GM12874 (cell line): ENCODE measurements around the gene ANKRD7.

Experiments
- CTCF ChIP-seq: IDR thresholded peaks from 2 replicates; pipeline ENCODE4 v1.5.1; 2011; ENCODE audit warnings: low read depth, mild to moderate bottlenecking, control low read depth, low read length, moderate library complexity; ENCODE audit not compliant: insufficient read depth

Gene ANKRD7

DNA sequence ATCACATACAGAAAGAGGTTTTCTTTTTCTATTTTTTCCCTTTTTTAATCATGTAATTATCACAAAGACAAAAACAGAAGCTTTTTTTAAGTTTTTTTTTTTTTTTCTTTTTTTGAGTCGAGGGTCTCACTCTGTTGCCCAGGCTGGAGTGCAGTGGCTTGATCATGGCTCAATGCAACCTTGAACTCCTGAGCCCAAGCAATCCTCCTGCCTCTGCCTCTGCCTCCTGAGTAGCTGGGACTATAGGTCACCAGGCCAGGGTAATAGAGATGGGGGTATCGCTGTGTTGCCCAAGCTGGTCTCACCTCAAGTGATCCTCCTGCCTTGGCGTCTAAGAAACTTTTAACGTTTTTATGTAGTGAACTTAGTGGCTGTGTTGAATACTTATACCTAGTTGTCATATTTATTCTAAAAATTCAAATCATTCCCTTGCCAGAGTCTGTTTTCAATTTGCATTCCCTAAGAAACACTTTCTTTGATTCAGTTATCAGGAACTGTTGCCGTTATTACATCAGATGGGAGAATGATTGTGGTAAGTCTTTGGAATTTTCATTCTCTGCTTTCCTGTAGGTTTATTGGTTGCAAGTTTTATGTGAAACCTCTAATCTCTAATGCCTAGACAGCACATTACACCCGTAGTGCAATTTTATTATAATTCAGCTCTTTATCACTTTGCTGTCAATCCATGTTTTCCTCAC is 39.2 kb upstream of the ANKRD7 start:
- no peak for TF ChIP-seq CTCF

DNA sequence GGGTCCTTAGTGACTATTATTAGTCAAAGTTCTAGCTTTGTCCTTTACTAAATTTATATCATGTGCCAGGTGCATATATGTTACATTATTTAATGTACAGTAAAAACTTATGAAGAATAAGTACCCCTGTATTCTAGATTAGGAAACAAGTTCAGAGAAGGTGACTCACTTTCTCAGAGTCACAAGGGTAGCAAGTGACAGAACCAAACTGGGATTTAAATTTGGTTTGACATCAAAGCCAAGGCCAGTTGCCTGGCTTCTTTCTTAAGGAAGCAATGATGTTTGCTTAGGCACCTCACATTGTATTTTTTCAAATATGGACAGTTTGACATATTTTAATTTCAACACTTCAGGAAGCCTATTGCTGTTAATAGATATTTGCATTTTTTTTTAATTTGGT is 38.0 kb upstream of the ANKRD7 start:
- no peak for TF ChIP-seq CTCF

GRCh38 chr7:118194571-118194970 is 29.9 kb upstream of the ANKRD7 start:
- no peak for TF ChIP-seq CTCF

- peak; percentile 67 for TF ChIP-seq CTCF
These were observed 28.5 kb upstream of the ANKRD7 start for GRCh38 chr7:118195837-118196474.

- TF ChIP-seq CTCF: no peak
These were observed 22.4 kb upstream of the ANKRD7 start for GRCh38 chr7:118202061-118202460.

- no peak for TF ChIP-seq CTCF
These were observed 10.3 kb upstream of the ANKRD7 start for GRCh38 chr7:118214051-118214832.

GRCh38 chr7:118214833-118215182 is 9.7 kb upstream of the ANKRD7 start:
- no peak for TF ChIP-seq CTCF
